ENCODE results near the gene TSPAN4. TPM values are rescaled to one million over a fixed set of nuclear protein-coding genes. Genes with fewer than 3 reads are reported as not detected.

TSPAN4 gene
- total and polyA plus RNA-seq, 4 donors = 16.5 to 38.1 (median 30.4) TPM

DNA sequence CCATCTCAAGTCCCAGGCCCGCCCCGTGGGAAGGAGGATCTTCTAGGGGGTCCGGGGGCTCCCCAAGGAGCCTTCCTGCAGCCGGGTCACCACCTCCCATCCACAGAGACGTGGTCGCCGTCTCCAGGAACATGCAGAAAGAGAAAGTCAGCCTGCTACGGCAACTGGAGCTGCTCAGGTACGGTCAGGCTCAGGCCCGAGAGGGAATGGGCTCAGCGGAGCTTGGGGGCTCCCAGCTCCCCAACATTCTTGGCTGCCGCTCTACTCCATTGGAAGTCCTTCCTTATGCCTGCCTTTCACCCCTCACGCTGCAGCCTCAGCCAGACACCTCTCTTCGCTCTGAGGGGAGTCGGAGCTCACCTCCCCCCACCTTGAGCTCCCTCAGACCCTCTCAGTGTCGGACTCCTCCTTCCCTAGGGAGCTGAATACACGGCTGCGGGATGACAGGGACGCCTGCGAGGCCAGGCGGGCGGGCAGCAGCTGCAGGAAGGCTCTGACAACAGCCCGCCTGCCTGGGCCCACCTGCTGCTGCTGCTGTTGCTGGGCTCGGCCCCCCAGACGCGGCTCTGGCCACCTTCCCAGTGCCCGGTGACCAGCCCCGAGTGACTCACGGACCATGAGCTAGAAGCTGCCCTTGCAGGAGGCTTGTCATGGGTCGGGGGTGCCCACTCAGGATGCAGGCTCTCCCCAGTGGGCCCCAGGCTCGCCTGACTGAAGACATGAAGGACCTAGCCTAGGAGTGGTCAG, 11.4 kb upstream of the TSPAN4 start:
- TF ChIP-seq FOXA2 (IDR thresholded peaks at IDR 0.05) = no peak
- TF ChIP-seq, protein P1, sequence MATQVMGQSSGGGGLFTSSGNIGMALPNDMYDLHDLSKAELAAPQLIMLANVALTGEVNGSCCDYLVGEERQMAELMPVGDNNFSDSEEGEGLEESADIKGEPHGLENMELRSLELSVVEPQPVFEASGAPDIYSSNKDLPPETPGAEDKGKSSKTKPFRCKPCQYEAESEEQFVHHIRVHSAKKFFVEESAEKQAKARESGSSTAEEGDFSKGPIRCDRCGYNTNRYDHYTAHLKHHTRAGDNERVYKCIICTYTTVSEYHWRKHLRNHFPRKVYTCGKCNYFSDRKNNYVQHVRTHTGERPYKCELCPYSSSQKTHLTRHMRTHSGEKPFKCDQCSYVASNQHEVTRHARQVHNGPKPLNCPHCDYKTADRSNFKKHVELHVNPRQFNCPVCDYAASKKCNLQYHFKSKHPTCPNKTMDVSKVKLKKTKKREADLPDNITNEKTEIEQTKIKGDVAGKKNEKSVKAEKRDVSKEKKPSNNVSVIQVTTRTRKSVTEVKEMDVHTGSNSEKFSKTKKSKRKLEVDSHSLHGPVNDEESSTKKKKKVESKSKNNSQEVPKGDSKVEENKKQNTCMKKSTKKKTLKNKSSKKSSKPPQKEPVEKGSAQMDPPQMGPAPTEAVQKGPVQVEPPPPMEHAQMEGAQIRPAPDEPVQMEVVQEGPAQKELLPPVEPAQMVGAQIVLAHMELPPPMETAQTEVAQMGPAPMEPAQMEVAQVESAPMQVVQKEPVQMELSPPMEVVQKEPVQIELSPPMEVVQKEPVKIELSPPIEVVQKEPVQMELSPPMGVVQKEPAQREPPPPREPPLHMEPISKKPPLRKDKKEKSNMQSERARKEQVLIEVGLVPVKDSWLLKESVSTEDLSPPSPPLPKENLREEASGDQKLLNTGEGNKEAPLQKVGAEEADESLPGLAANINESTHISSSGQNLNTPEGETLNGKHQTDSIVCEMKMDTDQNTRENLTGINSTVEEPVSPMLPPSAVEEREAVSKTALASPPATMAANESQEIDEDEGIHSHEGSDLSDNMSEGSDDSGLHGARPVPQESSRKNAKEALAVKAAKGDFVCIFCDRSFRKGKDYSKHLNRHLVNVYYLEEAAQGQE (IDR thresholded peaks at IDR 0.05) = no peak
- no peak for TF ChIP-seq JUND (IDR thresholded peaks at IDR 0.05)
- no peak for TF ChIP-seq RAD21 (IDR thresholded peaks at IDR 0.05)
- TF ChIP-seq EGR1 (IDR thresholded peaks at IDR 0.05; ENCODE audit: low read depth in 2 of 2) = no peak
- TF ChIP-seq CTCF (IDR thresholded peaks at IDR 0.05; ENCODE audit: low read depth, low read length, missing input control) = no peak
- TF ChIP-seq MAX (IDR thresholded peaks at IDR 0.05) = no peak
- no peak for TF ChIP-seq FOXA1 (IDR thresholded peaks at IDR 0.05)
- no peak for TF ChIP-seq HNF4A (conservative IDR thresholded peaks at IDR 0.05)
- no peak for TF ChIP-seq SP1 (IDR thresholded peaks at IDR 0.05)
- TF ChIP-seq ATF3 (IDR thresholded peaks at IDR 0.05) = no peak
- no peak for TF ChIP-seq HNF4G (IDR thresholded peaks at IDR 0.05)
- no peak for TF ChIP-seq TAF1 (conservative IDR thresholded peaks at IDR 0.05)
- no peak for TF ChIP-seq GABPA (IDR thresholded peaks at IDR 0.05 in 1 of 2, conservative IDR thresholded peaks at IDR 0.05 in 1 of 2)
- TF ChIP-seq RXRA (IDR thresholded peaks at IDR 0.05) = no peak
- no peak for TF ChIP-seq YY1 (IDR thresholded peaks at IDR 0.05)
- TF ChIP-seq, protein P2, sequence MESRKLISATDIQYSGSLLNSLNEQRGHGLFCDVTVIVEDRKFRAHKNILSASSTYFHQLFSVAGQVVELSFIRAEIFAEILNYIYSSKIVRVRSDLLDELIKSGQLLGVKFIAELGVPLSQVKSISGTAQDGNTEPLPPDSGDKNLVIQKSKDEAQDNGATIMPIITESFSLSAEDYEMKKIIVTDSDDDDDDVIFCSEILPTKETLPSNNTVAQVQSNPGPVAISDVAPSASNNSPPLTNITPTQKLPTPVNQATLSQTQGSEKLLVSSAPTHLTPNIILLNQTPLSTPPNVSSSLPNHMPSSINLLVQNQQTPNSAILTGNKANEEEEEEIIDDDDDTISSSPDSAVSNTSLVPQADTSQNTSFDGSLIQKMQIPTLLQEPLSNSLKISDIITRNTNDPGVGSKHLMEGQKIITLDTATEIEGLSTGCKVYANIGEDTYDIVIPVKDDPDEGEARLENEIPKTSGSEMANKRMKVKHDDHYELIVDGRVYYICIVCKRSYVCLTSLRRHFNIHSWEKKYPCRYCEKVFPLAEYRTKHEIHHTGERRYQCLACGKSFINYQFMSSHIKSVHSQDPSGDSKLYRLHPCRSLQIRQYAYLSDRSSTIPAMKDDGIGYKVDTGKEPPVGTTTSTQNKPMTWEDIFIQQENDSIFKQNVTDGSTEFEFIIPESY (IDR thresholded peaks at IDR 0.05) = no peak
- H3K27ac ChIP-seq (ENCODE audit: low read depth in 1 of 2, low read length in 2 of 2) = no peak overlapping the region
- H3K9ac ChIP-seq (ENCODE audit: low read depth in 1 of 2, low read length in 2 of 2) = no peak overlapping the region
- H3K36me3 ChIP-seq (ENCODE audit: control insufficient read depth in 4 of 4, insufficient read depth in 3 of 4, low read depth in 1 of 4, low read length in 3 of 4) = no peaks in the 10 kb centered on the region
- WGBS = 61% methylated on average over 31 of the region's 31 CpGs
- H3K4me3 ChIP-seq (ENCODE audit: low read depth in 1 of 3, low read length in 3 of 3) = no peak overlapping the region
- no peaks in the 10 kb centered on the region for H3K9me3 ChIP-seq (ENCODE audit: control insufficient read depth in 4 of 4, low read length in 3 of 4)
- H3K4me1 ChIP-seq (ENCODE audit: control insufficient read depth in 4 of 4, insufficient read depth in 4 of 4, low read length in 3 of 4) = peaks cover 41 to 81% (median 62%) of the 10 kb centered on the region in 4 donors
- no peaks in the 10 kb centered on the region for H3K27me3 ChIP-seq (ENCODE audit: control insufficient read depth in 4 of 4, insufficient read depth in 4 of 4, low read length in 3 of 4)
- no peak for DNase-seq (ENCODE audit: low spot score)
